Cardiac muscle cell (in vitro differentiated cells and primary cell): Measurements from ENCODE around the gene OBP2B. TPM values are rescaled to one million over a fixed set of nuclear protein-coding genes. Genes with fewer than 3 reads are reported as not detected.
"Not testable (repeated sequence)": the region's sequence is repeated elsewhere in the genome, so short reads cannot be mapped to it uniquely, and the experiment has no call there.

Experiments
- DNase-seq, 2 donors: peaks; one replicate each; pipeline versions ENCODE4 v3.0.0 to v3.0.0-alpha.2; 2010 to 2017; ENCODE audit warnings: low read depth in 1 of 2, low spot score in 1 of 2
- H3K27ac ChIP-seq: fragments of 200-600 bp; sonication (generic); 2 replicates; pipeline ENCODE4 v1.5.1; 2016
- H3K27me3 ChIP-seq: fragments of 200-600 bp; sonication (generic); 2 replicates; pipeline ENCODE4 v1.6.0; 2016; ENCODE audit warnings: control low read depth
- H3K36me3 ChIP-seq: fragments of 200-600 bp; sonication (generic); 2 replicates; pipeline ENCODE4 v1.5.1; 2016; ENCODE audit warnings: control low read depth
- H3K4me1 ChIP-seq: fragments of 200-600 bp; sonication (generic); 2 replicates; pipeline ENCODE4 v1.8.1; 2017; ENCODE audit warnings: low read depth, mild to moderate bottlenecking, mixed run types
- H3K4me3 ChIP-seq: fragments of 200-600 bp; sonication (generic); 2 replicates; pipeline ENCODE4 v1.5.1; 2016; ENCODE audit warnings: mild to moderate bottlenecking
- H3K9me3 ChIP-seq: fragments of 200-600 bp; sonication (generic); 2 replicates; pipeline ENCODE4 v1.5.1; 2017; ENCODE audit warnings: low read depth, mild to moderate bottlenecking, control low read depth
- CTCF ChIP-seq: IDR thresholded peaks from 2 replicates; pipeline ENCODE4 v1.5.1; 2012; ENCODE audit warnings: low read depth, mild to moderate bottlenecking, low read length
- polyA plus RNA-seq: library from polyadenylated mRNA; unstranded; fragments of >200 nt; fragmentation: Nextera tagmentation; extraction: Ambion mirVana; gene quantifications from 2 replicates; pipeline ENCODE4 v1.2.1, GENCODE V29; 2016
- total RNA-seq: library from RNA; depleted of rRNA; stranded (reverse); fragments of >200 nt; gene quantifications from 2 replicates; pipeline ENCODE4 v1.2.3, GENCODE V29; 2016

OBP2B gene
- total RNA-seq (not detected in 2 replicates), polyA plus RNA-seq (0.35 TPM in 1 of 2 replicates, not detected in the other)

GRCh38 chr9:133208880-133209300, at the start of gene OBP2B:
TSS of gene OBP2B (minus strand) at chr9:133209250. CDS start at chr9:133209199, 51 bp downstream.
- H3K4me3 ChIP-seq, H3K36me3 ChIP-seq, H3K9me3 ChIP-seq, DNase-seq, H3K4me1 ChIP-seq, H3K27ac ChIP-seq: not testable (repeated sequence)
- H3K27me3 ChIP-seq: peaks cover 17% of the 10 kb centered on the region

GRCh38 chr9:133258061-133259015, 49.3 kb upstream of the OBP2B start:
- no peak for DNase-seq
- H3K27ac ChIP-seq: no peak overlapping the region
- no peak for TF ChIP-seq CTCF

DNA sequence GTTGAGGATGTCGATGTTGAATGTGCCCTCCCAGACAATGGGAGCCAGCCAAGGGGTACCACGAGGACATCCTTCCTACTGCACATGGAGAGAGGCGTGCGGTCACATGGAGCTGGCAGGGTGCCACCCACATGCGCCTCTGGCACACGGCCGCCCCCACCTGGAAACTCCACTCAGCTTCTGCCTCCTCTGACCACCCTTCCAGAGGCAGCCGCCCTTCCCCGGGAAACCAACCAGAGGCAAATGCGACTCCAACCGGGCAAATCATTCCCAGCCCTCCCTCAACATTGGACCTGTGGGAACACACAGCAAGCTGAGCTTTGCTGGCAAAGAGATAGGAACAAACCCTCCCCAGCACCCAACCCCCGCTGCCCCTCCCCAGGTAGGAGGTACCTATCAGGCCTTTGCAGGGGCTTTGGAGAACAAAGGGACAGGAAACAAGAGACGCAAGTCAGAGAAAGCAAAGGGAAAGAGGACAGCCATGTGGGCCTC, 48.5 kb upstream of the OBP2B start:
- Histone ChIP-seq H3K4me3 (no peak overlapping the region), H3K4me1 (no peaks in the 10 kb centered on the region), H3K9me3 (no peaks in the 10 kb centered on the region), H3K27me3 (peaks cover 4% of the 10 kb centered on the region), H3K27ac (no peak overlapping the region), H3K36me3 (no peaks in the 10 kb centered on the region)
- no peak for TF ChIP-seq CTCF
- DNase-seq: no peak

More at GRCh38 chr9:133258061-133259015, 49.3 kb upstream of the OBP2B start:
- Histone ChIP-seq H3K9me3 (no peaks in the 10 kb centered on the region), H3K4me1 (no peaks in the 10 kb centered on the region), H3K36me3 (no peaks in the 10 kb centered on the region), H3K27me3 (no peaks in the 10 kb centered on the region), H3K4me3 (no peak overlapping the region)

- no peaks in the 10 kb centered on the region for H3K9me3 ChIP-seq
- TF ChIP-seq CTCF: no peak
- H3K27ac ChIP-seq: no peak overlapping the region
Observed at GRCh38 chr9:133256686-133257091, 47.6 kb upstream of the OBP2B start.

DNA sequence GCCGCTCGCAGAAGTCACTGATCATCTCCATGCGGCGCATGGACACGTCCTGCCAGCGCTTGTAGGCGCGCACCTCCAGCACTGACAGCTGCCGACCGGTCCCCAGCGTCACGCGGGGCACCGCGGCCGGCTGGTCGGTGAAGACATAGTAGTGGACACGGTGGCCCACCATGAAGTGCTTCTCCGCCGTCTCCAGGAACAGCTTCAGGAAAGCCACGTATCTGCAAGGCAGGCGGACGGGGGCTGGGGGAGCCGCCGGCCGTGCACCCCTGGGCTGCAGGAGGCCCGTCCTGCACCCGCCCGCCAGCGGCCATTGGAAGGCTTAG, 47.0 kb upstream of the OBP2B start:
- Histone ChIP-seq H3K9me3 (no peaks in the 10 kb centered on the region), H3K4me3 (no peak overlapping the region), H3K27me3 (peaks cover 4% of the 10 kb centered on the region), H3K4me1 (no peaks in the 10 kb centered on the region), H3K36me3 (no peaks in the 10 kb centered on the region), H3K27ac (no peak overlapping the region)
- no peak for TF ChIP-seq CTCF
- DNase-seq: no peak

More at GRCh38 chr9:133256686-133257091, 47.6 kb upstream of the OBP2B start:
- Histone ChIP-seq H3K4me3 (no peak overlapping the region), H3K27me3 (peaks cover 4% of the 10 kb centered on the region), H3K4me1 (no peaks in the 10 kb centered on the region), H3K36me3 (no peaks in the 10 kb centered on the region)
- no peak for DNase-seq
